Frontal cortex (tissue), 4 donors: ENCODE data around the gene AKT2. TPM values are rescaled to one million over a fixed set of nuclear protein-coding genes. Genes with fewer than 3 reads are reported as not detected.
"Not testable (repeated sequence)": the region's sequence is repeated elsewhere in the genome, so short reads cannot be mapped to it uniquely, and the experiment has no call there.

Source experiments
- DNase-seq, 2 donors: peaks; one replicate each; pipeline ENCODE4 v3.0.0; 2012; ENCODE audit warnings: low spot score in 2 of 2
- FAIRE-seq: peaks from 2 replicates; lab custom pipeline; 2012; peaks lifted over from hg19 to GRCh38; lab: Jason Lieb, UNC
- total RNA-seq: library from RNA; depleted of rRNA; stranded (reverse); fragments of >200 nt; gene quantifications from one replicate; pipeline ENCODE4 v1.2.3, GENCODE V29; 2014
- donor health status: control.
- donor health status: control.
- donor health status: control.

Gene AKT2
- total RNA-seq = 34.6 TPM

DNA sequence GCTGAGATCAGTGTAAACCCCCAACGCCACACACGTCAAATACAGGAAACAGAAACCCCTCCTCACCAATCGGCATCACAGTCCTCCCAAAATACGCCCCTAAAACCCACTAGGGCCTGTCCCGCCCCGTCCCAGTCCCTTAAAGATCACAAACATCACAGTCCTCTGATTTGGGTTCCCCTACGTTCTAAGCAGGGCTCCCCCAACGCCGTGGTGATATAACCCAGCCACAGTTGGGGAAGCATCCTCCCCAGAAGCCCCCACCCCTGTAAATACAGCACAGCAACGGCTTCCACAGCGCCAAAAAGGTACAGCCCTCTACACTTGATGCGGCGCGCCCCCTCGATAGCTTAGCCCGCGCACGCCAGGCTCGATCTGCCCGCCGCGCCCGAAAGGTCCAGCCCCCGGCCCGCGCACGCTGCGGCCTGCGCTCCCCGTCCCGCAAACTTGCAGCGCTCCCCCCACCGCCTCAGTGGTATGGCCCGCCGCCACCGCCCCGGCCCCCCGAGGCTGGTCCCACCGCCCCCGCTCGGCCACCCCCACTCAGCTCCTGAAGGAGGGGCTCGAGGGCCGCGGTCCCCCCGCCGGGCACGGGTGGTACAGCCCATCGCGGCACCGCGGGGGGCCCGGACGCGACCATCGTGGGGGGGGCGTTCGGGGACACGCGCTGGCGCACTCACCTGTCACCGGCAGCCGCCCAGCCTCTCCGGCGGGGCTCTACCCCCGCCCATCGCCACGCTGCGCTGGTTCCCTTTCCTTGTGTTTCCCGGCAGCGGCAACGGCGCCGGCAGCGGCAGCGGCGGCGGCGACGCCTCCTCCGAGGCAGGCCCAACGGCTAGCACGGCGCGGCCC lies at the start of gene AKT2:
AKT2 (minus strand) TSS at position 845 of the 852 bp plus-strand sequence. CDS start 20,078 bp downstream, outside the sequence.
- peak; percentile 72 to 76 for DNase-seq
- FAIRE-seq = no peak

DNA sequence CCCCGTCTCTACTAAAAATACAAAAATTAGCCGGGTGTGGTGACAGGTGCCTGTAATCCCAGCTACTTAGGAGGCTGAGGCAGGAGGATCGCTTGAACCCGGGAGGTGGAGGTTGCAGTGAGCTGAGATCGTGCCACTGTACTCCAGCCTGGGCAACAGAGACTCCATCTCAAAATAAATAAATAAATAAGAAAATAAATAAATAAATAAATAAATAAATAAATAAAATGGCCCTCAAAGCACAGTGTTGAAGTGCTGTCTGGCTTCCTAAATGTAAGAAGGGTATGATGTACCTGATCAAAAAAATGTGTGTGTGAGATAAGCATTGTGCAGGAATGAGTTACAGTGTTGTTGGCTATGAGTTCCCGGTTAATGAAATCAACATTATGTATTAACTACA lies 47.9 kb upstream of the AKT2 start:
- DNase-seq, FAIRE-seq: not testable (repeated sequence)

DNA sequence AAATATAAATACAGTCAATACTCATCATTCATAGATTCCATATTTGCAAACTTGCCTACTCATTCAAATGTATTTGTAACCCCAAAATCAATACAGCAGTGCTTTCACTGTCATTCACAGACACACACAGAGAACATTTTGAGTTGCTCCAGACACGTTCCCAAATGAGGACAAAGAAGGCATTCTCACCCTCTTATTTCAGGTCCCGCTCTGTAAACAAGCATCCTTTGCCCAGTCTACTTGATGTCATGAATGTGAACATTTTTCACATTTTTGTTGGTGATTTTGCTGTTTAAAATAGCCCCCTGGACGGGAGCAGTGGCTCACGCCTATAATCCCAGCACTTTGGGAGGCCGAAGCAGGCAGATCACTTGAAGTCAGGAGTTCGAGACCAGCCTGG lies 47.5 kb upstream of the AKT2 start:
- DNase-seq (peak in 1 of 2 donors; percentile 41), FAIRE-seq (no peak)

DNA sequence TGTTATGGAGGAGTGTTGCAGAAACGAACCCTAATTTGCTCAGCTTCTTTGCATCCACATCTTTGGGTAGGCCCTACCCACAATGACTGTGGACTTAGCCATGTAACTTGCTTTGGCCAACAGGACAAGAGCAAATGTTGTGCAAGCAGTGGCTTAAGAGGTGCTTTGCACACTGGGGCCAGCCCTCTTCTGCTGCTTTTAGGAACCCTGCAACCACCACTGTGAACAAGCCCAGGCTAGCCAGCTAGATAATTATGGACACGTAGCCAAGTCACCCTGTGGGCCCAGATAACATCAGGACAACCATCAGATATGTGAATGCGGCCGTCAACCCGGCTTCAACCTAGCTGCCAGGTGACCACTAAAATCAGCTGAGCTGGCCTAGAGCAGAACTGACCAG lies 45.9 kb upstream of the AKT2 start:
- DNase-seq (no peak), FAIRE-seq (no peak)

DNA sequence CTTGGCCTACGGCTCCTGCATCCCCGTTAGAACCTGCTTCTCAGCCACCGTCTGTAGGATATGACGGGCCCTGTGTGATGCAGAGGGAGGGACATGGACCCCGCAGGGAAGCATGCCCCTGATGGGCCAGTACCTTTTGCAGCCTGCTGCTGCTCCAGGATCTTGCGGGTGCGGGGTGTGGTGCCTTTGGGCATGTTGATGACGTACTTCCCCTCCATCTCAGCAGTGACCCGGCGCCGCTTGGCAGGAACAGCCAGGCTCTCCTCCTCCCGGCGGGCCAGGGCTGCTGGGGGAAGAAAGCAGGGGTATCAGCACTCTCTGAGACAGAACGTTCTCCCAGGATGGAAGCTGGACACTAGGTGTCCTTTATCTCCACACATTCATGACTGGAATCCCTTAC lies 41.1 kb upstream of the AKT2 start:
- no peak for DNase-seq

DNA sequence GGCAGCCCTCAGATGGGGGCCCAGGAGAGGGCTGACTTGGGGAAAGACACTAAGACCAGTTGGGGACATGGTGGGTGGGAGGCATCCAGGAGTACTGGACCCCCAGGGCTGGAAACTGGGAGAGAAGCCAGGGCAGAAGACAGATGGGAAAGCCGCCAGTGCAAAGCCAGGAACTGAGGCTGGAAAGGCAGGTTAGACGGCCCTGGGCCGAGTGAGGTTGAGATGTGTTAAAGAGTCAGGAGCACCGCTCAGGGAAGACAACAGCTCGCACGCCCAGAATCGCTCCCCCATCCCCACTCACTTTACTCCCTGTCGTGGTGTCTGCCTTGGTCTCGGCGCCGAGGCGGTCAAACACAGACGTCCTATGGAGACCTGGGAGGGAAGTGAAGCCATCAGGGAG lies 38.6 kb upstream of the AKT2 start:
- DNase-seq (no peak), FAIRE-seq (no peak)

More for the DNA sequence above, 41.1 kb upstream of the AKT2 start:
- no peak for FAIRE-seq

DNA sequence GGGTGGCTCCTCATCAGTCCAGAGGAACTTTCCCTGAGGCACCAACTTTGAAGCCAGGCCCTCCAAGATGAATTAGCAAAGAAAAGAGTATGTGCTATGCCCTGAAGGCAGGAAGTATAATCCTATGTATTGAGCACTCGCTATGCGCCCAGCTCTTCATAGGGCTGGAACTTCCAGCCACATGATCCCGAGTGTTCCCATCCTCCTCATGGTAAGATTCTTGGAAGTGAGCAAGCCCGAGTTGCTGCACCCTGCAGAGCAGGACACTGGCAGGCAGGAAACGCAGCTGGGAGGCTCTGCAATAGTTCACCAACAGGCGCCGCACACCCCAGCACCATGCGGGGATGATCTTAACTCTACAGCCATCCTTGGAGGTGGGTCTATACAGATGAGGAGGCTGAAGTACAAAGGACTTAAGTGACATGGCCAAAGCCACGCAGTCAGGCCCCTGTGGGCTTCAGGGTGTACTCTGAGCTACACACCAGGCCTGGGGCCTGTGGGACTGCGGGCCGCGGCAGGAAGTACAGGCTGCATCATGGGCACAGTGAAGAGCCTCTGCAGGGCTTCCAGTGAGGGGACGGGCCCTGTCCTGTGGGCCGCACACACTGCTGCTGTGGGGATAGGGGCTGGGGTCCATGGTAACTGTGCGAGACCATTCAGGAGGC lies 37.9 kb upstream of the AKT2 start:
- no peak for FAIRE-seq
- no peak for DNase-seq

DNA sequence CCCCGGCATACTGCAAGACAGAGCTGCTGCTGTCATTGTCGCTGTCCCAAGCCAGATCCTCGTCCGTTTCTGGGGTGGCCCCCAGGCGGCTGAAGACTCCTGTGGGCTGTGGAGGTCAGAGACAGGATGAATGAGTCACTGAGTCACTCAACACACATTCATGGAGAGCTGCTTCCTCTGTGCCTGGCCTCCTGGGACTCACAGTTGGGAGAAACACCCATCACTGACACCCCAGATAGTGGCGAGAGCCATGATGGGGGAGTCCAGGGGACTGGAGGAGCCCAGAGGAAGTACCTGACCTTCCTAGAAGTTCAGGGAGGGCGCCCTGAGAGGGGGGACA lies 37.1 kb upstream of the AKT2 start:
- FAIRE-seq = no peak
- DNase-seq = no peak

DNA sequence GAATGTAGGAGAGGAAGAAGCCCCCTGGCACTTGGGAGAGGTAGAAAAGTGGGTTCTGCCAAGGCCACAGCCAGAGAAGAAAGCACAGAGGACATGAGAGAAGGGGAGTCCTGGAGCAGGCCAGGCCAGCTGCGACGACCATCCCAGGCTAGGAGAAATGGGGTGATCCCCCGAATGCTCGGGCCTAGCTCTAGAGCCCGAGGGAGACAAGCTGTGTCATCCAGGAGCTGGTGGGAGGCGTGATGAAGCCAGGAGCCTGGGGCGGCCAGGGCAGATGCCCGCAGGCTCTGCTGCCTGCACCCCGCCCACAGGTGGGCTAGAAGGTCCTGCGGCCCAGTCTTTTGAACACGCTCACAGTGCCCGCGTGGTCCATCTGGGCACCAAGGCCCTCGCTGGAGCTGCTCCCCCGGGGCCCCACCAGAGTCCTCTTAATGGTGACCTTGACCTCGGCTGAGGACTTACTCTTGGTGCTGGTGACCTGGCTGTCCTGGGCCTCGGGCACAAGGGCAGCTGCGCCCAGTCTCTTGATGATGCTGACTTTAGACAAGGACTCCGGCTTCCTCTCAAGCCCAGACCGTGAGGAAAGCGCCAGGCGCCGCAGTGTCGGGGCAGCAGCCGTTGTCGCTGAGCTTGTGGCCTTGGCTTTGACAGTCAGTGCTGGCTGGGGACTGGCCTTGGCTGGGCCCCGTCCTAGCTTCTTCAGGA lies 36.6 kb upstream of the AKT2 start:
- no peak for FAIRE-seq
- DNase-seq = no peak

DNA sequence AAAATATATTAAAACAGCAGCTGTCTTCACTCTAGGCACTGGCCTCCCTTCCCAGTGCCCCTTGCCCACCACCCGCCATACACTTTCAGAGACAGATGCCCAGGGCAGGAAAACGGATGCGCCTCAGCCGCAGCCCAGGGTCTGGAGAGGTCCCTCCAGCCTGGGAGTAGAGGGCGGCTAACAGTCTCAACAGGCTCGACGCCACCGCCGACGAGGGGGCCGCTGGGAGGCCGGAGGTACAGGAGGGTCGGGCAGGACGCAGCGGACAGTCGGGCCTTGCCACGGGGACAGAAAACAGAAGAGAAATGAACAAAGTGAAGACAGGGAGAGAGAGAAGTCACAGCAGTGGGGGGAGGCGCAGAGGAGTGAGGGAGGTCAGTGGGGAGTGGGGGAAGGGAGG lies 35.9 kb upstream of the AKT2 start:
- no peak for FAIRE-seq
- no peak for DNase-seq

DNA sequence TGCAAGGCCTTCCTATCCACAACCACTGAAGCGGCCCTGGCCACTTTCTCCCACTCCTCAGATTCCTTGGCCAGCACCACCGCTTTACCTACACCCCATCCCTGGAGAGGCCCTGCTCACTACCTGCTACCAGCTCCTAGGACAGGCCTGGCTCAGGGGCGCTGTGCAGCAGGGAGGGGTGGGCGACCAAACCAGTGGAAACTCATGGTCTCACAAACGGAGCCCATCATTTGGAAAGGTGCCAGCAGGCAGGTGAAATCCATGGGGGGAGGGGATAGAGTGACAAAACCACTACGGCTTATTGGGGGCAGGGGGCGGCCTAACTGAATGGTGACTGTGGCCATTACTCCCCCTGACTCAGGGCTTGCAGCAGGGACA lies 35.4 kb upstream of the AKT2 start:
- DNase-seq (no peak), FAIRE-seq (no peak)

DNA sequence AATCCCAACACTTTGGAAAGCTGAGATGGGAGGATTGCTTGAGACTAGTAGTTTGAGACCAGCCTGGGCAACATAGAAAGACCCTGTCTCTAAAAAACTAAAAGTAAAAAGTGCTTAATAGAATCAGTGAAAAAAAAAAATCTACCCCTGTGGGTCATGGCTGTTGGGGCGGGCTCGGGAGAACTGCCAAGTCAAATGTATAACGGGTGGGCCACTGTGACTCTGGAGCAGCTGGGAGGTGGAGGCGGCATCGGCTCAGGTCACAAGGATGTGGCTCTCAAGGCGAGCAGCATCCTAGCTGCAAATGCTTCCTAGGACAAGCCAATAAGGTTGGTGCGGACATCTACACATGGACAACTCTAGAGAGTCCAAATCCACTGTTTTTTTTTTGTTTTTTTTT lies 32.2 kb upstream of the AKT2 start:
- no peak for DNase-seq
- no peak for FAIRE-seq

DNA sequence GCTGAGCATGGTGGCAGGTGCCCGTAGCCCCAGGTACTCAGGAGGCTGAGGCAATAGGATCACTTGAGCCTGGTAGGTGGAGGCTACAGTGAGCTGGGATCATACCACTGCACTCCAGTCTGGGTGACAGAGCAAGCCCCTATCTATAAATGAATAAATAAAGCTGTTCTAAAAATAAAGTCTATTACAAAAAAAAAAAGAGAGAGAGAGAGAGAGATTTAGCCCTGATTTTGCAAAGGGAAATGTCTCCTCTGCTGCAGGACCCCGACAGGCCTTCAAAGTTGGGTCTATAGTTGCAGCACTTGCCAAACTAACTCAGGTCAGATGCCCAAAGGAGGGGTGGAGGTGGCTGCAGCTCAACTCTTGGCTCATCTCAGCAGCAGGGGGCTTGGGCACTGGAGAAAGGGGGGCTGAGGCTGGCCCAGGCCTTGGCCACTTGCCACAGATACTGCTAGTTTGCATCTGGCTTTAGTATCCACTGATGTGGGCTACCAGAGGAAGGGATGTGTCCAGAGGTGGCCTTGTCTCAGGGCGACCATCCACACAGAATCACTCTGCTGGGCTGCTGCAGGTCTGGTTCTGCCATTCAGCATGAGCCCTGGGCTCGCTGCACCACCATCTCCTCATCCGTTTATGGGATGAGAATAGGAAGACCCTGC lies 30.8 kb upstream of the AKT2 start:
- FAIRE-seq (no peak), DNase-seq (no peak)

DNA sequence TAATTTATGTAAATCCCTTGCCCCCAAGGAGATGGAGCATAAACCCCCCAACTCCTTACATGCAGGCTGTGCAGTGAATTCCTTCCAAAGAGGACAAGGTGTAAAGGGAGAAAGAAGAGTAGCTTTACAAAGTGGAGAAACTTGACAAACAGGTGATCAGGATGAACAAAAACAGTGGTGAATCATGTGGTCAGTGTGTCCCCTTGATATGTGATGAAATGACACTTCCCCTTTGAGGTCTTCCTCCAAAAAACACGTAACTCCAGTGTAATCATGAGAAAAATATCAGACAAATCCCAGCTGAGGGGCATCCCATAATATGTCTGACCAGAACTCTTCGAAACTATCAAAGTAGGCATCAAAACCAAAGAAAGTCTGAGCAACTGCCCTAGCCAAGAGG lies 29.5 kb upstream of the AKT2 start:
- no peak for FAIRE-seq
- DNase-seq = no peak

DNA sequence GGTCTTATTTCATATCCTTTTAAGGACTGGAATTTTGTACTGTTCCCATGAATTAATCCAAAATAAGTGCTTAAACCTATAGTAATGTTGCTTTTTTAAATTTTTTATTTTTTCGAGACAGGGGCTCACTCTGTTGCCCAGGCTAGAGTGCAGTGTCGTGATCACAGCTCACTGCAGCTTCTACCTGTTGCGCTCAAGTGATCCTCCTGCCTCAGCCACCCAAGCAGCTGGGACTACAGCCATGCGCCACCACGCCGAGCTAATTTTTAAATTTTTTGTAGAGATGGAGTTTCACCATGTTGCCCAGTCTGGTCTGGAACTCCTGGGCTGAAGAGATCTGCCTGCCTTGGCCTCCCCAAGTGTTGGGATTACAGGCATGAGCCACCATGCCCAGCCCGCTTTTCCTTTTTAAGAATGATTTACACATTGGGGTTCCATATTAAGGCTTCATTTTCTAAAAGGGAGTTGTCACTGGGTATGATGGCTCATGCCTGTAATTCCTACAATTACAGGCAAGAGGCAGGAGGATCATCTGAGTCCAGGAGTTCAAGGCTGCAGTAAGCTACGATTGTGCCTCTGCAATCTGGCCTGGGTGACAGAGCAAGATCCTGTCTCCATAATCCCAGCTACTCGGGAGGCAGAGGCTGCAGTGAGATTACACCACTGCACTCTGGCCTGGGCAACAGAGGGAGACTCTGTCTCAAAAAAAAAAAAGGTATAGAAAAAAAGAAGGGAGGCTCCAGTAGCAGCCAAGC lies 28.3 kb upstream of the AKT2 start:
- FAIRE-seq (no peak), DNase-seq (no peak)

DNA sequence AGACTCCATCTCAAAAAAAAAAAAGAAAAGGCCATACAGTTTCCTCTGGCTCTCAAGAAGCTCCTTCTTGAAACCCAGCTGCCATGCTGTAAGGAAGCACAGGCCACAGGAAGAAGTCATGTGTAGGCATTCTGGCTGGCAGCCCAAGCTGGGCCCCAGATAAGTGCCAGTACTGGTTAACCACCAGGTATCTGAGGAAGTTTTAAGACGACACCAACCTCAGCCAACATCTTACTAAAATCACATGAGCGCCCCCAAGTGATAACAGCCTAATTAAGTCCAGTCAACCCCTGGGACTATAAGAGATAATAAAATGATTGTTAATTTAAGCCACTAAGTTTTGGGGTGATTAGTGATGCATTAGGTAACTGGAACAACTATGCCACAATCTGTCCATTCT lies 27.4 kb upstream of the AKT2 start:
- FAIRE-seq (no peak), DNase-seq (no peak)

DNA sequence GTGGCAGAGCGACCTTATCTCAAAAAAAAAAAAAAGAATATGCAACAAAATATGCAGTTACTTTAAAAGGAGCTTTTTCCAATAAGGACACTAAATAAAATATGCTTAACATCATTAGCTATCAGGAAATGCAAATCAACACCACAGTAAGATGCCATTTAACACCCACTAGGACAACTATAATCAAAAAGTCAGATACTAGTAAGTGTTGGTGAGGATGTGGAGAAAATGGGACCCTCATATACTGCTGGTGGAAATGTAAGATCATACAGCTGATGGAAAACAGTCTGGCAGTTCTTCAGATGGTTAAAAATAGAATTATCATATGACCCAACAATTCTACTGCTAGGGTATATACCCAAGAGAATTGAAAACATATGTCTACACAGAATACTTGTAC lies 24.5 kb upstream of the AKT2 start:
- no peak for FAIRE-seq
- no peak for DNase-seq

DNA sequence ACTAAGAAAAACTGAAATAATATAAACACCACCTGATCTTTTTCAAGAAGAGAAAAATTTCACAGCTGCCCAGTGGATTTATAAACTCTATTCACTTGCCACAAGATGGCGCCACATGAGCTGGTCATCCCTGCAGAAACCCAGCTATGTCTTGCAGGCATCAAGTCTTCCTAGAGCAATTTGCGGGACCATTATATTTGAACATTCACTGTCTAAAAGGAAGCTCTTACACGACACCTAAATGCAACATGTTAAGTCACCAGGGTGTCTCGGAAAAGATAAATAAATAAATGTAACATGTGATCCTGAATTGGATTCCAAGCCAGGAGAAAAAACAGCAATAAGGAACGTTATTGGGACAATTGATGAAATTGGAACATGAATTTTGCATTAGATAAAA lies 20.3 kb upstream of the AKT2 start:
- FAIRE-seq (peak; percentile 70), DNase-seq (peak; percentile 58 to 83)

DNA sequence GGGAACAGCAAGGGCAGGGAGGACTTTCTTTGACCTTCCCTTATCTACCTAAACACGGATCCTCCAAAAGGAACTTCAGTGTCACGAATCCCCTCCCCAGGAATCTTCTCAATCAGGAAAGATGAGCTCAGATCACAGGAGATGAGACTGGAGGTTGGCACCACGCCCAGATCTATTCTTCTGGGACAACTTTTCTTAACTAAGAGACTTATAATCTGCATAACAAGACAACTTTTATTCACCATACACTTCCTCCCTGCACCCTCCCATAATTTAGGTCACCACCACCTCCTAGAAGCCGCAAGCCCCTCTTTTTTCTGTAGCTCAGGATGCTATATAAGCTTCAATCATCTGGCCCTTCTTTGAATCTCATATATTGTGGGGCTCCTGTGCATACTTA lies 19.2 kb upstream of the AKT2 start:
- FAIRE-seq (no peak), DNase-seq (no peak)

DNA sequence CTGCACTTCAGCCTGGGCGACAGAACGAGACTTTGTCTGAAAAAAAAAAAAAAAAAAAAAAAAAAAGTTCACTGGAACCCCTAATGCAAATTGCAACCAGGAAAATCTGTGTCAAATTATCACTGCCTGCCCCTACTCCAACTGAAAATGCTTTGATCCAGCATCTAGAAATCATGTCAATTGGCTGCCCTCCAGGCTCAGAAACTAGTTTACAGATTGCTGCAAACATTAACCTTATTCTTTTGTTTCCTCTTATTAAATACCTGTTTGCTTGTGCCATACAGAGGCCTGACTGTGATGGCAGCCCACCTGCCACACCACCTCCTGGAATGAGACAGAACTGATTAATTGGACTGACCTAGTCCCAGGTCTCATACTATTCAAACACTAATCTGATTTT lies 18.6 kb upstream of the AKT2 start:
- no peak for FAIRE-seq
- no peak for DNase-seq
